Parathyroid adenoma (tissue), 2 donors: ENCODE measurements around the gene PRKCA.

Source experiments
- H2AFZ ChIP-seq: fragments of 300-600 bp; sonication (generic); one replicate; pipeline ENCODE4 v1.7.0; 2017; ENCODE audit warnings: antibody characterized with exemption, mild to moderate bottlenecking
- H3K27ac ChIP-seq: fragments of 300-600 bp; sonication (generic); one replicate; pipeline ENCODE4 v1.7.0; 2017
- H3K27me3 ChIP-seq: fragments of 300-600 bp; sonication (generic); one replicate; pipeline ENCODE4 v1.7.0; 2017; ENCODE audit warnings: low read length; ENCODE audit not compliant: control insufficient read depth, insufficient read depth
- H3K36me3 ChIP-seq: fragments of 300-600 bp; sonication (generic); one replicate; pipeline ENCODE4 v1.7.0; 2017; ENCODE audit warnings: low read length; ENCODE audit not compliant: control insufficient read depth, insufficient read depth
- H3K4me1 ChIP-seq: fragments of 300-600 bp; sonication (generic); one replicate; pipeline ENCODE4 v1.7.0; 2017; ENCODE audit warnings: control low read depth
- H3K4me2 ChIP-seq: fragments of 300-600 bp; sonication (generic); one replicate; pipeline ENCODE4 v1.7.0; 2017; ENCODE audit warnings: low read length
- H3K4me3 ChIP-seq: fragments of 300-600 bp; sonication (generic); one replicate; pipeline ENCODE4 v1.7.0; 2017; ENCODE audit warnings: low read depth, low read length
- H3K79me2 ChIP-seq: fragments of 300-600 bp; sonication (generic); one replicate; pipeline ENCODE4 v1.7.0; 2017; ENCODE audit warnings: control low read depth
- H3K9ac ChIP-seq: fragments of 300-600 bp; sonication (generic); one replicate; pipeline ENCODE4 v1.7.0; 2017; ENCODE audit warnings: mild to moderate bottlenecking
- H3K9me3 ChIP-seq: fragments of 300-600 bp; sonication (generic); one replicate; pipeline ENCODE4 v1.7.0; 2017; ENCODE audit warnings: low read length; ENCODE audit not compliant: control insufficient read depth
- CTCF ChIP-seq: fragments of 300-600 bp; sonication (generic); IDR thresholded peaks from one replicate; pipeline ENCODE4 v1.7.0; 2017; ENCODE audit warnings: antibody characterized with exemption, mild to moderate bottlenecking
- donor health status: primary hyperparathyroidism.

Gene PRKCA

GRCh38 chr17:66430846-66431795 lies 128.7 kb downstream of the PRKCA start:
- Histone ChIP-seq H3K9ac (no peak overlapping the region), H3K36me3 (no peaks in the 10 kb centered on the region), H3K27ac (no peak overlapping the region), H3K9me3 (no peaks in the 10 kb centered on the region), H3K4me1 (no peaks in the 10 kb centered on the region), H3K4me2 (no peak overlapping the region), H3K79me2 (no peaks in the 10 kb centered on the region), H3K4me3 (no peak overlapping the region), H2AFZ (no peak overlapping the region), H3K27me3 (no peaks in the 10 kb centered on the region)
- TF ChIP-seq CTCF, result no peak

- no peaks in the 10 kb centered on the region for H3K27me3 ChIP-seq
- no peak overlapping the region for H3K4me3 ChIP-seq
- no peak for TF ChIP-seq CTCF
- H3K9me3 ChIP-seq, result no peaks in the 10 kb centered on the region
- no peak overlapping the region for H3K27ac ChIP-seq
- no peak overlapping the region for H3K4me2 ChIP-seq
- H3K9ac ChIP-seq, result no peak overlapping the region
- H3K79me2 ChIP-seq, result no peaks in the 10 kb centered on the region
- H3K36me3 ChIP-seq, result no peaks in the 10 kb centered on the region
- no peak overlapping the region for H2AFZ ChIP-seq
- H3K4me1 ChIP-seq, result no peaks in the 10 kb centered on the region
Measured at GRCh38 chr17:66431910-66432309, 129.5 kb downstream of the PRKCA start.

- no peak overlapping the region for H3K4me2 ChIP-seq
- TF ChIP-seq CTCF, result no peak
- no peak overlapping the region for H3K9ac ChIP-seq
- H3K79me2 ChIP-seq, result no peaks in the 10 kb centered on the region
- H3K9me3 ChIP-seq, result no peaks in the 10 kb centered on the region
- no peaks in the 10 kb centered on the region for H3K4me1 ChIP-seq
- no peaks in the 10 kb centered on the region for H3K27me3 ChIP-seq
- H2AFZ ChIP-seq, result no peak overlapping the region
- no peaks in the 10 kb centered on the region for H3K36me3 ChIP-seq
- no peak overlapping the region for H3K4me3 ChIP-seq
- H3K27ac ChIP-seq, result no peak overlapping the region
Measured at GRCh38 chr17:66432411-66432957, 130.1 kb downstream of the PRKCA start.

- H3K79me2 ChIP-seq, result no peaks in the 10 kb centered on the region
- TF ChIP-seq CTCF, result no peak
- no peak overlapping the region for H3K4me3 ChIP-seq
- no peak overlapping the region for H3K9ac ChIP-seq
- no peaks in the 10 kb centered on the region for H3K4me1 ChIP-seq
- no peaks in the 10 kb centered on the region for H3K27me3 ChIP-seq
- no peaks in the 10 kb centered on the region for H3K9me3 ChIP-seq
- no peaks in the 10 kb centered on the region for H3K36me3 ChIP-seq
- H3K4me2 ChIP-seq, result no peak overlapping the region
- no peak overlapping the region for H2AFZ ChIP-seq
- H3K27ac ChIP-seq, result no peak overlapping the region
Measured at GRCh38 chr17:66432996-66433551, 130.7 kb downstream of the PRKCA start.
